BLaER1 treated with 17β-estradiol and CSF1 and Interleukin-3, amounts not matched to agents 10 nM and 100 nM (cell line): ENCODE results near the gene TJP1.
"Not testable (repeated sequence)": the region's sequence is repeated elsewhere in the genome, so short reads cannot be mapped to it uniquely, and the experiment has no call there.

Source experiments
- H3K27ac ChIP-seq, 11 experiments: shearing (Covaris generic); formaldehyde crosslinking; 2 replicates each; pipeline ENCODE4 v1.8.1; 2022
- H3K27me3 ChIP-seq, 11 experiments: shearing (Covaris generic); formaldehyde crosslinking; 2 replicates each; pipeline ENCODE4 v1.8.1; 2022
- H3K36me3 ChIP-seq, 11 experiments: shearing (Covaris generic); formaldehyde crosslinking; 2 replicates each; pipeline ENCODE4 v1.8.1; 2022
- H3K4me1 ChIP-seq, 10 experiments: shearing (Covaris generic); formaldehyde crosslinking; 2 replicates each; pipeline ENCODE4 v1.8.1; 2022
- H3K4me2 ChIP-seq, 11 experiments: shearing (Covaris generic); formaldehyde crosslinking; 2 replicates each; pipeline ENCODE4 v1.8.1; 2022
- H3K4me3 ChIP-seq, 10 experiments: shearing (Covaris generic); formaldehyde crosslinking; 2 replicates each; pipeline ENCODE4 v1.8.1; 2022
- H3K9ac ChIP-seq, 11 experiments: shearing (Covaris generic); formaldehyde crosslinking; 2 replicates each; pipeline ENCODE4 v1.8.1; 2022
- H3K9me3 ChIP-seq, 11 experiments: shearing (Covaris generic); formaldehyde crosslinking; replicated peaks in 1 of 11; 2 replicates each; pipeline ENCODE4 v1.8.1; 2022
- H4K20me1 ChIP-seq, 11 experiments: shearing (Covaris generic); formaldehyde crosslinking; 2 replicates each; pipeline ENCODE4 v1.8.1; 2022
- Cebpa-rat ChIP-seq, 11 experiments: shearing (Covaris generic); IDR thresholded peaks; 2 replicates each; pipeline ENCODE4 v1.8.1; 2022

The TJP1 gene

DNA sequence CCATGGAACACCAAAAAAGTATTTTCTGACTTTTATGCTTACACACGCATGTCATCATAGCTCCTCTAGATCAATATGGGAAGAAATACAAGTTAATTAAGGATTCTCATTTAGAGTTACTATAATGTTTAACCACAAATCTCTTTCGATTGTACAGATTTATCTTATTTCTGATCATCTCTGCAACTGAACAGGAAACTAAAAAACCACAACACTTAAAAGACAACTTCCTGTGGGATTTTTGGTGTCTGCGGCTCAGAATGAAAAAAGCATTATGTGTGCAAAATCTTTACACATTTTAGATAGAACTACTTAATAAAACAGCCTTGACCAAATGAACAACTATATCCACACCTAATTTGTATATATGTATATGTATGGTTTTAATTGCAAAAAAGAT lies 3.0 kb upstream of the TJP1 start:
- H4K20me1 ChIP-seq = peaks cover 8 to 73% (median 44%) of the 10 kb centered on the region in 11 experiments; a peak in 19 of 22 replicates
- peaks cover 0 to 10% (median 0%) of the 10 kb centered on the region in 10 experiments; a peak in 4 of 20 replicates for H3K4me1 ChIP-seq
- no peak for TF ChIP-seq Cebpa-rat (IDR thresholded peaks at IDR 0.05)
- no peaks in the 10 kb centered on the region for H3K36me3 ChIP-seq
- H3K9ac ChIP-seq = no peak overlapping the region
- peaks cover 0 to 14% (median 9%) of the 10 kb centered on the region in 11 experiments; a peak in 17 of 22 replicates for H3K9me3 ChIP-seq
- peak overlapping the region in 2 of 11 experiments; percentile 11 to 16; a peak in 2 of 22 replicates for H3K4me2 ChIP-seq
- H3K27ac ChIP-seq = no peak overlapping the region
- H3K4me3 ChIP-seq = no peak overlapping the region
- H3K27me3 ChIP-seq = peaks cover 86 to 97% (median 94%) of the 10 kb centered on the region in 11 experiments

DNA sequence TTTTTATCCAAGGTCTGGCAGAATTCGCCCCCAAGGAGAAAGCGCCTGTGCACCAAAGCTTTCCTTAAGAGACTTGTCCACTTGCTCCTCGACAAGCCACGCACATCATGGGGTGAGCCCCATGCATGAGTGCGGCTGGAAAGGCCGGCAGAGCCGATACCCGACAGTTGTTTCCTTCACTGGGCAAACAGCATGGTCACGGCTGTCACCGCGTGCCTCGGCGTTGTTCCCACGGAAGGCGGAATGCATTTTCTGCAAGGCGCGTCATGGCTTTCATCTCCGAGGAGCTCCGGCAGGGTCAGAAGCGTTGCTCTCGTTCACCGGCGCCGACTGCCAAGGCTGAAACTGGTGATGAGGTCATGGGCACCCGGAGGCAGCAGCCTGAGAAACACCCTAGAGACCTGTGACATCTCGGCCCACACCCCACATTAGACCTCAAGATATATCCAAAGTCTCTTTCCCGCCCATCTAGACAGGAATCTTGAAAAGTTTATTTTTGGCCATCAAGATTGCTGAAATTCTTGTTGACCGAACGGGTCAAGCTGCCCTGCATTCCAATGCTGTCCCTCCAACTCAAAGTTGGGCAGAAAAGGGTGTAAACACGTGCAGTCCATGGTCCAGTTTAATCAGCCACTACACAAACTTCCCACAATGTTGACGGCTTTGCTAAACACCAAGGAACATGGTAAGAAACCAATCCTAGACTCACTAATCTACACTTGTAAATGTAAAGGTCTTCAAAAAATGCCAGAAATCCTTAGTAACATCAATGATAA lies 604 bp upstream of the TJP1 start:
- peaks cover 8 to 65% (median 44%) of the 10 kb centered on the region in 11 experiments; a peak in 19 of 22 replicates for H4K20me1 ChIP-seq
- no peak overlapping the region for H3K27ac ChIP-seq
- no peak overlapping the region for H3K4me2 ChIP-seq
- no peaks in the 10 kb centered on the region for H3K36me3 ChIP-seq
- peaks cover 1 to 19% (median 10%) of the 10 kb centered on the region in 11 experiments; a peak in 21 of 22 replicates for H3K9me3 ChIP-seq
- no peak overlapping the region for H3K9ac ChIP-seq
- H3K4me1 ChIP-seq = peaks cover 0 to 10% (median 0%) of the 10 kb centered on the region in 10 experiments; a peak in 4 of 20 replicates
- H3K4me3 ChIP-seq = no peak overlapping the region
- no peak for TF ChIP-seq Cebpa-rat (IDR thresholded peaks at IDR 0.05)
- peaks cover 92 to 100% (median 97%) of the 10 kb centered on the region in 11 experiments for H3K27me3 ChIP-seq

DNA sequence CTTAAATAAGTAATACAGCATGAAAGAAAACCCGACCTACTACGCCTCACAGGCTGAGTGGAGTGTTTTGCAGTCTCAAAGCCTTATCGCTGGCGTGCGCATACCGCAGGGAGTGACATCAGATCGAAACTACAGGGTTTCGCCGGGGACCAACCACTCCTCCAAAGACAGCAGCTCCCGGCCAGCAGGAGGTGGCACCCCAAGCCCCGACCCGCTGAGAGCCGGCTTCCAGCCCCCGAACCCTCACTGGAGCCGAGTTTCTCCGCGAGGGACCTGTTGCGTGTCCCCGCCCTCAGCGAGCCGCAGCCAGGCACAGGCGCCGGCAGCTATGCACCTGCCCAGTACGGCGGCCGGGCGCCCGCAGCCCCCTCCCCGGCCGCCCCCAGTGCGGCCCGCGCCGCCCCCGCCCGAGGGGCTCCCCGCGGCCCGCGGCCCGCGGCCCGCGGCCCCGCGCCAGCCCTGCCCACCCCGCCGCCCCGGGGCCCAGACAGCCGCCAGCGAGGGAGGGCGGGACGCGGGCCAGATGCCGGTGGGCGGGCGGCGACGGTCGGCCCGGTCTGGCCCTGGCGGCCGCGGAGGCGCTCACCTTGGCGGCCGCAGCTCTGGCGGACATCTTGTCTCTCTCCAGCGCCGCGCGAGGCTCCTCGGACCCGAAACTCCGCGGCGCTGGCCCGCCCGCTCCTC lies 710 bp downstream of the TJP1 start:
- peak overlapping the region in 7 of 11 experiments; percentile 6 to 66 (median 31); a peak in 10 of 22 replicates for H3K4me2 ChIP-seq

DNA sequence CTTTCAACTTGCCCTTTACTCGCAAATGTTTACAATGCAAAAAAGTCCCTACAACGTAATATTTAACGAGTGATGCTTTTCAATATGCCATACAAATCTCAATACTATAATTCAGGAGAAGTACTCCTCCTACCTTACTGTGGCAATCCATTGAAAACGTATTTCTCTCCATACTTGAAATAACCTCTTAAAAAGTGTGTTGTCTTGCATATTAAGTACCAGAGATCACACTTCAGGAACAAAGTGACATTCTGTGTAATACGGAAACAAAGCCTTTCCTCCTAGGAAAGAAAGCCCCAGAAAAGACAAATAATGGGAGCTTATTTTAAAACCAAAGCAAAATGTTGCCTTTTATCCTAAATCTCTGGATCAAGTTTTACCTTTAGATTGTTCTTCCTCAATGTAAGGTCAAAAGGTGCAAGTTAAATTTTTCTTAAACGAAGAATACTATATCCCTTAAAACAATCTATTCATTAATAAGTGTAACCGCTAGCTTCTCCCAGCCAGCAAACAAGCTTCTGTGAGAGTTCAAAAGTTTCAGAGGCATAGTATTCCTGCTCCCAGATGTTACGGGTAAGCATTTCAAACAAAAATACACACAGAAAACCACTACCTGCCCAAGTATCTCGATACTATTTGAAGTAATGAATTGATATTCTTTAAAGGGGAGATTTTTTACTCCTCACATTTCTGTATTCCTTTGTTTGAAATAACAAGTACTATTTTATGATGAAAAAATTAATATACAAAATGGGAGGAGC lies 1.7 kb downstream of the TJP1 start:
- Histone ChIP-seq H3K27ac (no peak overlapping the region), H3K9me3 (peaks cover 15 to 34% (median 23%) of the 10 kb centered on the region in 11 experiments), H3K36me3 (no peaks in the 10 kb centered on the region), H3K4me2 (no peak overlapping the region), H3K27me3 (peaks cover 83 to 100% (median 97%) of the 10 kb centered on the region in 11 experiments), H4K20me1 (peaks cover 4 to 45% (median 26%) of the 10 kb centered on the region in 11 experiments; a peak in 16 of 22 replicates), H3K9ac (no peak overlapping the region), H3K4me3 (no peak overlapping the region), H3K4me1 (peaks cover 0 to 3% (median 0%) of the 10 kb centered on the region in 10 experiments; a peak in 4 of 20 replicates)
- no peak for TF ChIP-seq Cebpa-rat (IDR thresholded peaks at IDR 0.05)

More for the DNA sequence above, 710 bp downstream of the TJP1 start:
- no peak overlapping the region for H3K9ac ChIP-seq
- TF ChIP-seq Cebpa-rat (IDR thresholded peaks at IDR 0.05) = no peak
- peaks cover 0 to 10% (median 0%) of the 10 kb centered on the region in 10 experiments; a peak in 4 of 20 replicates for H3K4me1 ChIP-seq
- H3K9me3 ChIP-seq = peaks cover 14 to 32% (median 21%) of the 10 kb centered on the region in 11 experiments
- peaks cover 83 to 100% (median 97%) of the 10 kb centered on the region in 11 experiments for H3K27me3 ChIP-seq
- no peak overlapping the region for H3K27ac ChIP-seq
- peak overlapping the region in 2 of 10 experiments; percentile 31 to 34; a peak in 1 of 20 replicates for H3K4me3 ChIP-seq
- H4K20me1 ChIP-seq = peaks cover 8 to 52% (median 34%) of the 10 kb centered on the region in 11 experiments; a peak in 19 of 22 replicates
- no peaks in the 10 kb centered on the region for H3K36me3 ChIP-seq

DNA sequence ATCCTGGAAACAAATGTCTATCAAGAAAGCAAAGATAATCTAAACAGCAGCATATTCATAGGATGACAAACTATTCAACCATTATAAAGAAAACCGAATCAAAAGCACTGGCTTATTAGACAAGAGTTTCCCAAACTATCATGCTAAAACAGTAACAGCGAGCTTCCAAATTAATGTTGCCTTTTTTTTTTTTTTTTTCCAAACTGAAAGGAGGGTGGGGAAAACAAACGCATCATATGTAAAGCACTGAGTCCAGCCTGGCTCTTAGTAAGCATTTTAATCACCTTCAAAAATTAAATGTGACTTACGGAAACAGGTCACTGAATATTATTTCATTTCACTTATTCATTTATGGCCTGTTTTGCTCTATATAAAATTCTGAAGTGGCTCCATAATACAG lies 2.3 kb downstream of the TJP1 start:
- Histone ChIP-seq H3K27ac (no peak overlapping the region), H3K4me2 (no peak overlapping the region)

DNA sequence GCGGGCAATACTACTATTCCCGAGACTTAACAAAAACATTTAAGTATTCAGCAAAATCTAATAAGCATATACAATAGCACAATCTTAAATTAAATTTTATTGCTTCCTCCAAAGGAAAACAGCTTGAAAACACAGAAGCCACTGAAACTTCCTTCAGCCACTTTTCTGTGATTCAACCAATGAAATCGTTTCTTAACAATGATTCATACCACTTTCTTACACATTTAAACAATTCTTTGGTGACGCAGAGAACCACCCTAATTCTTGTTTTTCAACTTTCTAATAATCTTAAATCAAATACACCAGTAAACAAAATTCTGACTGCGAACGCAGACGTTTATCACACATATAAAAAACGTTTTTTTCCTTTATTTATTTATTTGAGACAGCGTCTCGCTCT lies 4.1 kb downstream of the TJP1 start:
- Histone ChIP-seq H3K9ac (no peak overlapping the region), H3K36me3 (no peaks in the 10 kb centered on the region), H4K20me1 (peaks cover 0 to 39% (median 15%) of the 10 kb centered on the region in 11 experiments; a peak in 14 of 22 replicates), H3K4me2 (no peak overlapping the region), H3K4me3 (no peak overlapping the region), H3K27me3 (peaks cover 77 to 100% (median 100%) of the 10 kb centered on the region in 11 experiments), H3K27ac (no peak overlapping the region), H3K4me1 (no peaks in the 10 kb centered on the region), H3K9me3 (peaks cover 15 to 33% (median 23%) of the 10 kb centered on the region in 11 experiments)
- TF ChIP-seq Cebpa-rat (IDR thresholded peaks at IDR 0.05) = no peak

More for the DNA sequence above, 2.3 kb downstream of the TJP1 start:
- Histone ChIP-seq H3K9me3 (peaks cover 15 to 34% (median 23%) of the 10 kb centered on the region in 11 experiments), H3K36me3 (no peaks in the 10 kb centered on the region), H3K4me3 (no peak overlapping the region), H3K9ac (no peak overlapping the region), H4K20me1 (peaks cover 0 to 51% (median 23%) of the 10 kb centered on the region in 11 experiments; a peak in 14 of 22 replicates), H3K4me1 (no peaks in the 10 kb centered on the region; a peak in 2 of 20 replicates), H3K27me3 (peaks cover 82 to 100% (median 99%) of the 10 kb centered on the region in 11 experiments)
- TF ChIP-seq Cebpa-rat (IDR thresholded peaks at IDR 0.05) = no peak

DNA sequence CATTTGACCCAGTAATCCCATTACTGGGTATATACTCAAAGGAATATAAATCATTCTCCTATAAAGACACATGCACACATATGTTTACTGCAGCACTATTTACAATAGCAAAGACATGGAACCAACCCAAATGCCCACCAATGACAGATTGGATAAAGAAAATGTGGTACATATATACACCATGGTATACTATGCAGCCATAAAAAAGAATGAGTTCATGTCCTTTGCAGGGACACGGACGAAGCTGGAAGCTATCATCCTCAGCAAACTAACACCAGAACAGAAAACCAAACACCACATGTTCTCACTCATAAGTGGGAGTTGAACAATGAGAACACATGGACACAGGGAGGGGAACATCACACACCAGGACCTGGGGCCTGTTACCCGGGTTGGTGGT lies 4.8 kb downstream of the TJP1 start:
- H3K27me3 ChIP-seq = peaks cover 73 to 100% (median 100%) of the 10 kb centered on the region in 11 experiments
- not testable (repeated sequence) for H3K9ac ChIP-seq, H3K4me3 ChIP-seq, H3K27ac ChIP-seq, H3K4me1 ChIP-seq, H3K36me3 ChIP-seq, H3K4me2 ChIP-seq
- H3K9me3 ChIP-seq = peaks cover 10 to 27% (median 18%) of the 10 kb centered on the region in 11 experiments
- peaks cover 0 to 32% (median 10%) of the 10 kb centered on the region in 11 experiments; a peak in 10 of 22 replicates for H4K20me1 ChIP-seq

DNA sequence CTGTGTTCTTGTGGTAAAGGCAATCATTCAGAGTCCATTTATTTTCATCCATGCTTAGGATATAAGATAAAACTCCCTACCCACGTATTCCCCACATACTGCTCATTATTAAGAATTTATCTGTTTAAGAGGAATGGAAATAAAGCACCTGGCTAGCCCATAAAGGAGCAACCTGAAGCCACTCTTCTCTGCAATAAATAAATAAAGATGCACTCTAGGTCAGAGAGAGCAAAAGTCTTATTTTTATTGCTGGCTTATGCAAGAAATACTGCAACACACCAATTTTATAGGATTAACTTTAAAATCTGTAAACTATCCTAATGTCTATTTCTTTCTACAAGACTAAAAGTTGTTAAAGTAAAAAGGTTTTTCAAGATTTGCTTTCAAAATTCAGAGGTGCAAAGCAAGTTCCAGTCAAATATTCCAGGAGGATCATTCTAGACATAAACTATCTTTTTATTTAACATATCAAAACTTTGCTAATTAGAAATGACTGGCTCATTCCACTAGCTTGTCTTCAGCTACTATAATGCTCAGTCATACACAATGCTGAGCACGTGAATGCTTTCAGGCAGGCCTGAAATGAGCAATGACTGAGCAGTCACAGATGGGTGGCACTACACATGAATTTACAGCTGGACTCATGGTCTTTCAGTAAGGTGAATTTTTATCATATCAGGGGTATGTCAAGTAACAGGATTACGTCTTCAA lies 7.1 kb downstream of the TJP1 start:
- no peak overlapping the region for H3K27ac ChIP-seq
- no peaks in the 10 kb centered on the region for H3K4me1 ChIP-seq
- no peak overlapping the region for H3K4me2 ChIP-seq

More for the DNA sequence above, 7.1 kb downstream of the TJP1 start:
- no peaks in the 10 kb centered on the region for H3K36me3 ChIP-seq
- H4K20me1 ChIP-seq = peaks cover 0 to 12% (median 0%) of the 10 kb centered on the region in 11 experiments; a peak in 4 of 22 replicates
- H3K9ac ChIP-seq = no peak overlapping the region
- peaks cover 6 to 20% (median 13%) of the 10 kb centered on the region in 11 experiments; a peak in 19 of 22 replicates for H3K9me3 ChIP-seq
- H3K27me3 ChIP-seq = peaks cover 50 to 99% (median 81%) of the 10 kb centered on the region in 11 experiments
- TF ChIP-seq Cebpa-rat (IDR thresholded peaks at IDR 0.05) = no peak
- H3K4me3 ChIP-seq = no peak overlapping the region
